Ishikawa (cell line): Measurements from ENCODE around the gene TSPYL4.

ENCODE experiments used
- CEBPB ChIP-seq: IDR thresholded peaks from 2 replicates; pipeline ENCODE4 v1.6.1; 2012
- CREB1 ChIP-seq: IDR thresholded peaks from 2 replicates; pipeline ENCODE4 v1.6.1; 2012; ENCODE audit warnings: low read depth
- EGR1 ChIP-seq: IDR thresholded peaks from 2 replicates; pipeline ENCODE4 v1.6.1; 2012
- EP300 ChIP-seq: IDR thresholded peaks from 2 replicates; pipeline ENCODE4 v1.6.1; 2012; ENCODE audit warnings: borderline replicate concordance
- FOXM1 ChIP-seq: IDR thresholded peaks from 2 replicates; pipeline ENCODE4 v1.6.1; 2012; ENCODE audit warnings: low read depth, borderline replicate concordance
- MAX ChIP-seq: IDR thresholded peaks from 2 replicates; pipeline ENCODE4 v1.6.1; 2012
- NFIC ChIP-seq: IDR thresholded peaks from 2 replicates; pipeline ENCODE4 v1.6.1; 2012
- RAD21 ChIP-seq: IDR thresholded peaks from 2 replicates; pipeline ENCODE4 v1.6.1; 2012; ENCODE audit warnings: low read depth
- REST ChIP-seq: IDR thresholded peaks from 2 replicates; pipeline ENCODE4 v1.6.1; 2012; ENCODE audit warnings: low read depth, mild to moderate bottlenecking
- TAF1 ChIP-seq: IDR thresholded peaks from 2 replicates; pipeline ENCODE4 v1.6.1; 2012; ENCODE audit warnings: low read depth, mild to moderate bottlenecking
- TCF12 ChIP-seq: IDR thresholded peaks from 2 replicates; pipeline ENCODE4 v1.6.1; 2012; ENCODE audit warnings: low read depth
- TEAD4 ChIP-seq: IDR thresholded peaks from 2 replicates; pipeline ENCODE4 v1.6.1; 2012
- USF1 ChIP-seq: IDR thresholded peaks from 2 replicates; pipeline ENCODE4 v1.6.1; 2012
- YY1 ChIP-seq: IDR thresholded peaks from 2 replicates; pipeline ENCODE4 v1.6.1; 2012; ENCODE audit warnings: low read depth
- ZBTB7A ChIP-seq: IDR thresholded peaks from 2 replicates; pipeline ENCODE4 v1.6.1; 2012; ENCODE audit warnings: low read depth

Gene TSPYL4

GRCh38 chr6:116280933-116281316, 27.1 kb upstream of the TSPYL4 start:
- no peak for TF ChIP-seq REST
- TF ChIP-seq FOXM1, result no peak
- no peak for TF ChIP-seq USF1
- no peak for TF ChIP-seq TCF12
- no peak for TF ChIP-seq YY1
- TF ChIP-seq TAF1, result no peak
- no peak for TF ChIP-seq EP300
- TF ChIP-seq EGR1, result no peak
- TF ChIP-seq NFIC, result no peak
- TF ChIP-seq CEBPB, result no peak
- TF ChIP-seq CREB1, result no peak
- TF ChIP-seq RAD21, result no peak
- TF ChIP-seq MAX, result no peak
- no peak for TF ChIP-seq TEAD4

- TF ChIP-seq YY1 (0 out of 2 replicates have a peak, but pooled peaks have one; percentile 42), USF1 (no peak), CEBPB (no peak)
Observed at GRCh38 chr6:116280161-116280932, 26.5 kb upstream of the TSPYL4 start.

- TF ChIP-seq CREB1 (peak; percentile 49; the same call in 1 of the 2 replicates), TEAD4 (no peak; the same call in 1 of the 2 replicates), EGR1 (peak; percentile 34; the same call in 1 of the 2 replicates), MAX (peak; percentile 47; the same call in 1 of the 2 replicates), TAF1 (peak; percentile 73), TCF12 (no peak)
Observed at GRCh38 chr6:116279232-116280160, 25.6 kb upstream of the TSPYL4 start, which contains the start of gene TSPYL1. TSS of gene TSPYL1 (minus strand) at chr6:116279930. CDS start at chr6:116279830, 100 bp downstream.

GRCh38 chr6:116278854-116279231, 25.0 kb upstream of the TSPYL4 start:
- TF ChIP-seq NFIC, result no peak
- TF ChIP-seq CREB1, result no peak
- no peak for TF ChIP-seq USF1
- no peak for TF ChIP-seq MAX
- no peak for TF ChIP-seq ZBTB7A
- no peak for TF ChIP-seq REST
- no peak for TF ChIP-seq TAF1
- TF ChIP-seq EGR1, result no peak
- TF ChIP-seq TCF12, result no peak
- TF ChIP-seq FOXM1, result no peak
- no peak for TF ChIP-seq EP300
- no peak for TF ChIP-seq TEAD4
- TF ChIP-seq CEBPB, result no peak

GRCh38 chr6:116278481-116278829, 24.6 kb upstream of the TSPYL4 start:
- no peak for TF ChIP-seq YY1
- TF ChIP-seq EP300, result no peak
- no peak for TF ChIP-seq REST
- no peak for TF ChIP-seq TEAD4
- no peak for TF ChIP-seq TAF1
- TF ChIP-seq FOXM1, result no peak
- TF ChIP-seq TCF12, result no peak
- no peak for TF ChIP-seq USF1
- TF ChIP-seq RAD21, result no peak
- TF ChIP-seq MAX, result no peak
- no peak for TF ChIP-seq NFIC
- no peak for TF ChIP-seq ZBTB7A
- no peak for TF ChIP-seq CEBPB
- no peak for TF ChIP-seq CREB1
